Muscle layer of colon (tissue), 2 donors: Measurements from ENCODE around the gene ZFPM1.

ENCODE experiments used
- H3K27ac ChIP-seq: one replicate; pipeline ENCODE4 v1.7.0; 2013; ENCODE audit warnings: low read depth, mild to moderate bottlenecking, low read length, moderate library complexity
- H3K27me3 ChIP-seq, 2 donors: one replicate each; pipeline ENCODE4 v1.7.0; 2013; ENCODE audit warnings: low read length in 2 of 2, mild to moderate bottlenecking in 2 of 2; ENCODE audit not compliant: insufficient read depth in 2 of 2, control insufficient read depth in 1 of 2
- H3K36me3 ChIP-seq: one replicate; pipeline ENCODE4 v1.7.0; 2013; ENCODE audit warnings: mild to moderate bottlenecking, low read length; ENCODE audit not compliant: insufficient read depth
- H3K4me1 ChIP-seq: one replicate; pipeline ENCODE4 v1.7.0; 2013; ENCODE audit warnings: mild to moderate bottlenecking, low read length; ENCODE audit not compliant: insufficient read depth
- H3K4me3 ChIP-seq, 2 donors: one replicate each; pipeline ENCODE4 v1.7.0; 2013; ENCODE audit warnings: low read length in 2 of 2, low read depth in 1 of 2, mild to moderate bottlenecking in 1 of 2, moderate library complexity in 1 of 2
- H3K9ac ChIP-seq: one replicate; pipeline ENCODE4 v1.7.0; 2013; ENCODE audit warnings: low read length
- H3K9me3 ChIP-seq: one replicate; pipeline ENCODE4 v1.7.0; 2013; ENCODE audit warnings: mild to moderate bottlenecking, low read length
- donor health status: abdominal sarcoma.
- donor health status: Adenocarcinoma of cecum.

Gene ZFPM1

DNA sequence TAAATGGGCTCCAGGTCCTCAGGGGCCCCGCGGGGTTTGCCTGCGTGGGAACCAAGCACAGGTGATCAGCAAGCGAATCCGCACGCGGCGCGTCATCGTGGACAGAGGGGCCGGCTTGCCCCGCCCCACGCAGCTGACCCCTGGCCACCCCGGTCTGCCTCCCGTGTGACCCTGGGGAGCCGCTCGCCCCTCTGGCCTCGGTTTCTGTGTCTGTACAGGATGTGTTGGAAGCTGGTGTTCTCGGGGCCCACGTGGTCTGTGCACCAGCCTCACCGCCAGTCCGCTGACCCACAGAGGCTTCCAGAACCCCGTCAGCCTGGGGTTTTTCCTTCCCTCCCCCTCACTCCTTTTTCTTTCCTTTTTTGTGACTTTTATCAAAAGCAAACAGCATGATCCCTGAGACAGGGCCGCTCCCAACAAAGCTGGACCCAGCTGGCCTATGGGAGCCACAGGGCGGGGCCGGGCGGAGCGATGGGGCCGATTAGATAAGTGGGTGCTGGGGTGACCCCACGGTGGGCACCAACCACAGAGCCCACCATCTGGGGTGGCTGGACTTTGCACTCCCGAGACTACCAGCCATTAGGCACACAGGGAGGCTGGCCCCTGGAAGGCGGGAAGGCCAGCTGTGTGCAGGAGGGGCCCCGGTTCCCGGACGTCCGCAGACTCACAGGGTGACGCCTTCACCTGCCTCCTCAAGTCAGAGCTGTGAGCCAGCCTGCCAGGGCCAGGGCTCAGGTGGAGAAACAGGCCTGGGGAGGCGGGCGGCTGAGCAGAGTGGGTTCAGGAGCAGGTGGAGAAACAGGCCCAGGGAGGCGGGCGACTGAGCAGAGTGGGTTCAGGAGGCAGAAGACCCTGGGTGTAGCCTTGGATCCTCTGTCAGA lies 56.0 kb downstream of the ZFPM1 start:
- H3K27ac ChIP-seq: no peak overlapping the region
- no peaks in the 10 kb centered on the region for H3K4me1 ChIP-seq
- H3K9ac ChIP-seq: no peak overlapping the region
- H3K27me3 ChIP-seq: peaks cover 0 to 29% of the 10 kb centered on the region in 2 donors
- no peaks in the 10 kb centered on the region for H3K36me3 ChIP-seq
- no peak overlapping the region for H3K4me3 ChIP-seq
- H3K9me3 ChIP-seq: no peaks in the 10 kb centered on the region

DNA sequence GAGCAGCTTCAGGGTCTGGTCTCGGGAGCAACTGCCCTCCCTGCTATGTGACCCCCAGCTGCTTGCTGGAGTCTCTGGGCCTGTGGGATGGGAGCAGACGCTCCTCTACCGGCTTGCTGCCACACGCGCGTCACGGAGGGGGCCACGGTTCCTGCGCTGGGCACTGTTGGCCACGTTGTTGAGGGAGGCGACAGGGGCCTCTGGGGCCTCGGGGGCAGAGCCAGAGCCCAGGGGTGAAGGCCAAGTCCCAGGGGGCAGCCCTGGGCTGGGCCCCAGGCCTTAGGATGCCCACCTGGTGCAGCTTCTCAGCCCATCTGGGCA lies 56.6 kb downstream of the ZFPM1 start:
- H3K36me3 ChIP-seq: no peaks in the 10 kb centered on the region
- no peak overlapping the region for H3K4me3 ChIP-seq
- H3K27me3 ChIP-seq: peaks cover 0 to 34% of the 10 kb centered on the region in 2 donors
- no peak overlapping the region for H3K27ac ChIP-seq
- H3K9me3 ChIP-seq: no peaks in the 10 kb centered on the region
- no peak overlapping the region for H3K9ac ChIP-seq
- no peaks in the 10 kb centered on the region for H3K4me1 ChIP-seq

DNA sequence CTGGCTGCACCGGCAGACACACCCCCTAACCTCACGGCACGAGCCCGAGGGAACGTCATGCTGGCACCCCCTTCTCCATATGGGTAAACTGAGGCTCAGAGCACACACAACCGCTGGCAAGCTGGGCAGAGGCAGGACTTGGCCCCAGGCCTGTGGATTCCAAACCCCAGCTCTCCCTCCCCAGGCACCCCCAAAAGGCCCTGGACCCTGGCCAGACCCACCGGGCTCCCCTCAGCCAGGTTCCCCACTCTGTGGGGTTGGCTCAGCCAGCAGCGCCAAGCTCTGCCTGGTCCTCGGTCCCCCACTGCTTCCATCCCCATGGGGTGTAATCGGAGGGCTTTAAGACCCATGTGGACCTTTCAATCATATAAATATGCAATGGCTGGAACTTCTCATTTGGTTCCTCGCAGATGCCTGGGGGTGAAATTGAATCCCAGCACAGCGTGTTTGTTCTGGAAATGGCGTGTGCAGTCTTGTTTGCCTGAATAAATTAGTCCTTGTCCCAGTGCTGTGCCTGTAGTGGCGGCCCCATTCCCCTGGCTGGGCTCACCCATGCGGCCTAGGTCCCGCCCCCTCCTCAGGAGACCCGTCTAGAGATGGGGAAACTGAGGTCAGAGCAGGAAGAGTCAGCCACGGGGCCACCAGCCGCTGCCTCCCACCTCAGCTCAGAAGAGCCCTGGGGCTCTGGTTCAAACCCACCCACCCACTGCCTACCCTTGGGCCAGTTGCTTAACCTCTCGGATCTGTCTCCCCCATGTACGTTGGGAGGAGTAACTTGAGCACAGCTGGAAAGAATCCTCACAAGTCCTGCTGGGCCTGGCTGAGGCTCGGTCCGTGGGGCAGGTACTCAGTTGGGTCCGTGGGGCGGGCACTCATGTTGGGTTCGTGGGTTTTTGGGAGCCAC lies 57.3 kb downstream of the ZFPM1 start:
- Histone ChIP-seq H3K4me1 (no peaks in the 10 kb centered on the region), H3K4me3 (no peak overlapping the region), H3K9ac (no peak overlapping the region), H3K27ac (no peak overlapping the region), H3K27me3 (peaks cover 0 to 38% of the 10 kb centered on the region in 2 donors), H3K36me3 (no peaks in the 10 kb centered on the region), H3K9me3 (no peaks in the 10 kb centered on the region)

DNA sequence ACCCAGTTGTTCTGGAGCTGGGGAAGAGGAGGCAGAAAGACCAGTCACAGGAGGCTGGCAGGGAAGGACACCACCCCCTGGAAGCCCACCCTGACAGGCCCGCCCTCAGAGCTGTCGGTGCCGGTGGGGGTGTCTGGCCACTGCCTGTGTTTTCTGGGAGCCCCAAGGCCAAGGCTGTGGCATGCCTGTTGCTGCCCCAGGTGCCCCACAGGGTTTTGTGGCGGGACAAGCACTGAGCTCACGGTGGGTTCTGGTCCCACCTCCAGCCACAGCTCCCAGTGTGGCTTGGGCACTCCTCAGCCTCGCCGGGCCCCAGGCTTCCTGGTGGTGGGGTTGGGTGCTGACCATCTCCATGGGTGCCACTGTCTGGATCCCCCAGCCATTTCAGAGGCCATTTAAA lies 58.0 kb downstream of the ZFPM1 start:
- Histone ChIP-seq H3K9me3 (no peaks in the 10 kb centered on the region), H3K27ac (no peak overlapping the region), H3K27me3 (peaks cover 0 to 43% of the 10 kb centered on the region in 2 donors), H3K4me3 (no peak overlapping the region), H3K4me1 (no peaks in the 10 kb centered on the region), H3K36me3 (no peaks in the 10 kb centered on the region), H3K9ac (no peak overlapping the region)

DNA sequence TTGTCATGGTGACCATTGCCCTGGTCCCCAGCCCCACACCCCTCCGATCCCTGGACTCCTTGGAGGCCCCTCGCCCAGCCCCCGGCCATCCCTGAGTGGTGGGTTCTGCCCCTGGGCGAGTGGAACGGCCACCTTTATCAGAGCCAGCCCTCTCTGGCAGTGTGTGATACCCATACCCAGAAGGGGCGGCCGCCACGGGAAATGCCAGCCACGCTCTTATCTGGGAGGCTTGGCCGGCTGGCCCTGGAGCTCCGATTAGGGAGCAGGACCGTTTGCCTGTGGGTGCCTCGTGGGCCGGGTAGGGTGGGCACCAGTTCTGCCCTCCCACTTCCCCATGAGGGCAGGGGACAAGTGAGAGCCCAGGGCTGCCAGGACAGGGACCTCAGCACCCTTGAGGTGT lies 58.8 kb downstream of the ZFPM1 start:
- Histone ChIP-seq H3K27ac (no peak overlapping the region), H3K36me3 (no peaks in the 10 kb centered on the region), H3K9ac (no peak overlapping the region), H3K9me3 (no peaks in the 10 kb centered on the region), H3K4me3 (no peak overlapping the region), H3K27me3 (peaks cover 0 to 51% of the 10 kb centered on the region in 2 donors), H3K4me1 (no peaks in the 10 kb centered on the region)

DNA sequence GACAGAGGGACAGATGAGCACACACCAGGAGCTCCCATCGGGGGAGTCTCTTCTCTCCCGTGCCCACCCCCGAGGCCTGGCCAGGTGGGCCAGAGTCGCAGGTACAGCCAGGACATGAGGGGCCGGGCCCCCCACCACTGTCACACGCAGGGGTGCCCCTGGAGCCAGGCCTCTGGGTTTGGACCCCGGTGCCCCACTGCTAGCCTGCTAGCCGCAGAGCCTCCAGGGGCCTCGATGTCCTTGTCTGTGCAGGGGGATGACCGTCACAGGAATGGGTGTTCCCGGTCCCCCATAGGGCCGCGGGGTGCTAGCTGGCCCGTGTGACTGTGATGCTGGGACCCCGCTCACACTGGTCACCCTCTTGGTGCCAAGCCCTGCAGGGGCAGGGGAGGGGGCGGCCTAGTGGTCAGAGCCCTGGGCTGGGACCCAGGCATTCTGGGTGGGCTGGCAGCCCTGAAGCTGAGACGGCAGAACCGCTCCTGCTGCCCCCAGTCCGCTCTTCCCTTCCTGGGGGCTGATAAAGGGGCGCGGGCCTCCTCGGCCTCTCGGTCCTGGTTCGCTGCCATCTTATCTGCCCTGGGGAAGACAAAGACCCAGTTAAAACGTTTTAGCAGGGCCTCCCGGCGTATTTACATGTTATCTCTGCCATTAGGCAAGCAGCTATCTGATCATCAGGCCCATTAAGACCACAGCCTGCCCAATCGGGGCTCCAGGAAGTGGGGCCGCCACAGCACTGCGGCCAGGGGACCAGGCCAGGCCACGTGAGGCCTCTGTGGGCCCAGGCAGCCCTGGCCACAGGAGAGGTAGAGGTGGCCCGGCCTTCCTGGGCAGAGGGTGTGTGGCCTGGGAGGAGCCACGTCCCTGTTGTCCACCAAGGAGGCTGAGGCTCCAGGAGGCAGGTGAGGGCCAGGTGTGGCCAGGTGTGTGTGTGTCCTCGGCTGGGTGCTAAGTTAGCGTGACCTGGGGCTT lies 59.9 kb downstream of the ZFPM1 start:
- Histone ChIP-seq H3K4me3 (no peak overlapping the region), H3K27me3 (peaks cover 0 to 53% of the 10 kb centered on the region in 2 donors), H3K4me1 (no peaks in the 10 kb centered on the region), H3K27ac (no peak overlapping the region), H3K36me3 (no peaks in the 10 kb centered on the region), H3K9me3 (no peaks in the 10 kb centered on the region), H3K9ac (no peak overlapping the region)

DNA sequence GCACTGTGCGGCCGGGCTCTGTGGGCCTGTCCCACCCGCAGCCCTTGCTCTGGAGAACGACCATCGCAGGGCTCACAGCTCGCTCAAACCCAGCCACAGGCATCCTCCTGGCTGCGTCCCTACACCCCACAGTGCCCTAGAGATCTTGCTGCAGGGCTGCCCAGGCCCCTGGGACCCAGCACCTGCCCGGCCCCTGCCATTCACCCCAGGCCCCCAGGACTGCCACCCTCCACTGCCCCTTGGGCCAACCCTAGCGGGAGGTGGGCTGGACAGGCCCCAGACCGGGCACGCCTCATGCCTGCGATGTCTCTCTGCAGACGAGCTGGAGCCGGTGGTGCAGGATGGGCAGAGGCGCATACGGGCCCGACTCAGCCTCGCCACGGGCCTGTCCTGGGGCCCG lies 61.0 kb downstream of the ZFPM1 start:
- Histone ChIP-seq H3K4me3 (no peak overlapping the region), H3K36me3 (no peaks in the 10 kb centered on the region), H3K27ac (no peak overlapping the region), H3K9ac (no peak overlapping the region), H3K4me1 (no peaks in the 10 kb centered on the region), H3K27me3 (peaks cover 0 to 56% of the 10 kb centered on the region in 2 donors), H3K9me3 (no peaks in the 10 kb centered on the region)

DNA sequence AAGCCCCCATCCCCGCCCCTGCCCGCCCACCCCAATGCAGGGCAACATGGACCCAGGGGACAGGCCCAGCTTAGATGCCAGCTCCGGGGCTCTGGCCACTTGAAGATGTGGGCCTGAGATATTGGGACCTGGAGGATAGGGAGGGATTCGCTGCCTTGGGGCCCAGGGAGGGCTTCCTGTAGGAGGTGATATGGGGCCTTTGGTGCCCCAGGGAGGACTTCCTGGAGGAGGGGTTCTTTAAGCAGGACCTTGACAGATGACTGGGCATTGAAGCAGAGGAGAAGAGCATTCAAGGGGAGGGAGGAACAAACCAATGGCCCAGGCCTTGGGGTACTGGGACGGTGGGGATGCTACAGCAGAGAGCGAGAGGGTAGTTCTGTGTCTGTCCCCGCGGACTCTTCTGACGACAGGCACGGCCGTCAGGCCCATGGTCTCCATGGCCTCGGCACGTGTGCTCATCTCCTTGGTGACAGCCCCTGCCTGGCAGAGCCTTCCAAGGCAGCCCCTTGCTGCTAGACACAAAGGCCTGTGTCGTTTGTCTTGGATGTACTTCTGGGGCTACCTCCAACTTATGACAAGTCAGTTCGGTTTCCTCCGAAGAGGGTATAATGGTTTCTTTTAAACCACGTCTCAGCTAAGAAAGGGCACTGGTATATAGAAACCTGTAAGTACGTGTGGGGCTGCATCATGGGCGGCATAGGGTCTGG lies 61.6 kb downstream of the ZFPM1 start:
- Histone ChIP-seq H3K4me3 (no peak overlapping the region), H3K27ac (no peak overlapping the region), H3K27me3 (peaks cover 0 to 54% of the 10 kb centered on the region in 2 donors)

DNA sequence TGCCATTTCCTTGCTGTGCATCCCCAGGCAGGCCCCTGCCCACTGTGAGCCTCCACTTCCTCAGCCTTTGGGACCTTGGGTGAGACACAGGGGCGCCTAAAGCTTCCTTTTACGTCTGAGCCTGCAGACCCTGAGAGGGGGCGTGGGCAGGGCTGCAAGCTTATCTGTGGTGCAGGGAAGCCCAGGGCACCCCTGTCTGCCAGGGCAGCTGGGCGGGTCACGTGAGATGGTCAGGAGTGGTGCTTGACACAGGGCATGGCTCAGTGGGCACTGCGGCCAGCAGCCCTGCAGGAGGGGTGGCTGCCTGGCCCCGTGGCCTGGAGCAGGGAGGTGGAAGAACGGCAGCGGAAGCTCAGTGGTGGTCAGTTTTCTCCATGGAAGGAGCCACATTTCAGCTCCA lies 62.3 kb downstream of the ZFPM1 start:
- Histone ChIP-seq H3K9me3 (no peaks in the 10 kb centered on the region), H3K27ac (no peak overlapping the region), H3K27me3 (peaks cover 0 to 61% of the 10 kb centered on the region in 2 donors), H3K4me3 (no peak overlapping the region), H3K36me3 (no peaks in the 10 kb centered on the region), H3K9ac (no peak overlapping the region), H3K4me1 (no peaks in the 10 kb centered on the region)

More for the DNA sequence above, 61.6 kb downstream of the ZFPM1 start:
- H3K36me3 ChIP-seq: no peaks in the 10 kb centered on the region
- H3K9me3 ChIP-seq: no peaks in the 10 kb centered on the region
- H3K4me1 ChIP-seq: no peaks in the 10 kb centered on the region
- no peak overlapping the region for H3K9ac ChIP-seq

DNA sequence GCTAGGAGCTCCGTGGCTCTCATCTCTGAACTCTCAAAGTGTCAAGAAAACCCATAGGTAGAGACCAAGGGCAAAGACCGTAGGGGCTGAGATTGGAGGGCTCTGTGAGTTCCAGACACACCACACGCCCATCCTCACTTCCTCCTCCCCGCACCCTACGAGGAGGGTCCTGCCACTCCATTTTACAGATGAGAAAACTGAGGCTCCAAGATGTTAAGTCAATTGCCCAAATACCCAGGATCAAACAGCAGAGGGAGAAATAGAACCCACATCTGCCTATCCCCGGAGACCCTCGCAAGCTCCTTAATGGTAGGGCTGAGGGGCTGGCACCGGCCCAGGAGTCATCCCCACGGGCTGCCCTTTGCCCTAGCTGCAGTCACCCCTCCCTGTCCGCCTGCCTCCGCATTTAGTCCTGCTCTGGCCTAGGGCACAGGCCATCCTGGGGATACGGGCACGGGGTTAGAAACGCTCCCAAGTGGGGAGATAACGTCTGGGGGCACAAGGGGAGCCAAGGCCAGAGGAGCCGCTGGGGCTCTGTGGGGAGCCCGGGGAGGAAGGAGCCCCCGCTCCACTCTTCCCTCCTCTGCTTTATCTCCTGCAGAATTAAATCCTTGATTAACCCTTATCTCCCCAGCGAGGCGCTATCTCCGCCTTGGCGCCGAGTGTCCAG lies 63.0 kb downstream of the ZFPM1 start:
- Histone ChIP-seq H3K4me1 (no peaks in the 10 kb centered on the region), H3K36me3 (no peaks in the 10 kb centered on the region), H3K9me3 (no peaks in the 10 kb centered on the region), H3K27me3 (peaks cover 0 to 62% of the 10 kb centered on the region in 2 donors), H3K27ac (no peak overlapping the region), H3K9ac (no peak overlapping the region), H3K4me3 (no peak overlapping the region)
